GM12865 (cell line): Measurements from ENCODE around the gene ERVFRD-1.

Source experiments
- DNase-seq: peaks from one replicate; pipeline ENCODE4 v3.0.0; 2010; ENCODE audit warnings: low read depth
- H3K4me3 ChIP-seq: 2 replicates; pipeline ENCODE4 v1.5.1; 2011; ENCODE audit warnings: mild to moderate bottlenecking, low read depth, low read length, control low read depth
- CTCF ChIP-seq: IDR thresholded peaks from 2 replicates; pipeline ENCODE4 v1.5.1; 2011; ENCODE audit warnings: low read length, control low read depth, low read depth, inconsistent platforms; ENCODE audit not compliant: insufficient read depth; ENCODE audit errors: missing control alignments

Gene ERVFRD-1

GRCh38 chr6:11113038-11113437 is 1.5 kb upstream of the ERVFRD-1 start:
- TF ChIP-seq CTCF: no peak
- no peak overlapping the region for H3K4me3 ChIP-seq
- no peak for DNase-seq

GRCh38 chr6:11111769-11112437 is 378 bp upstream of the ERVFRD-1 start:
- no peak for TF ChIP-seq CTCF
- no peak for DNase-seq
- no peak overlapping the region for H3K4me3 ChIP-seq

- TF ChIP-seq CTCF: no peak
- DNase-seq: no peak
- H3K4me3 ChIP-seq: no peak overlapping the region
Observed at GRCh38 chr6:11108726-11109125, 2.8 kb downstream of the ERVFRD-1 start.

- TF ChIP-seq CTCF: no peak
- no peak for DNase-seq
- no peak overlapping the region for H3K4me3 ChIP-seq
Observed at GRCh38 chr6:11103065-11103464, 8.5 kb downstream of the ERVFRD-1 start.

GRCh38 chr6:11101417-11101816 is 10.1 kb downstream of the ERVFRD-1 start:
- no peak overlapping the region for H3K4me3 ChIP-seq
- TF ChIP-seq CTCF: no peak
- DNase-seq: no peak

- no peak for TF ChIP-seq CTCF
- no peak overlapping the region for H3K4me3 ChIP-seq
- DNase-seq: no peak
Observed at GRCh38 chr6:11098004-11098403, 13.5 kb downstream of the ERVFRD-1 start.

- TF ChIP-seq CTCF: no peak
- DNase-seq: no peak
- H3K4me3 ChIP-seq: no peak overlapping the region
Observed at GRCh38 chr6:11097476-11097875, 14.0 kb downstream of the ERVFRD-1 start.
